ENCODE results near the gene INS. TPM values are rescaled to one million over a fixed set of nuclear protein-coding genes. Genes with fewer than 3 reads are reported as not detected.

The INS gene
- total RNA-seq, 1 donor, result not detected

- no peak for DNase-seq (ENCODE audit: low read depth)
- TF ChIP-seq CTCF (IDR thresholded peaks at IDR 0.05; ENCODE audit: insufficient read depth, low read length), result no peak
- H3K4me3 ChIP-seq (ENCODE audit: low read depth, low read length), result no peak overlapping the region
These were observed 25.9 kb downstream of the INS start for GRCh38 chr11:2135018-2135569.

- no peak overlapping the region for H3K4me3 ChIP-seq (ENCODE audit: low read depth, low read length)
- no peak for DNase-seq (ENCODE audit: low read depth)
- TF ChIP-seq CTCF (IDR thresholded peaks at IDR 0.05; ENCODE audit: insufficient read depth, low read length), result no peak
These were observed 26.7 kb downstream of the INS start for GRCh38 chr11:2134022-2135010.

GRCh38 chr11:2133241-2134021 lies 27.6 kb downstream of the INS start:
- no peak for DNase-seq (ENCODE audit: low read depth)
- no peak overlapping the region for H3K4me3 ChIP-seq (ENCODE audit: low read depth, low read length)
- no peak for TF ChIP-seq CTCF (IDR thresholded peaks at IDR 0.05; ENCODE audit: insufficient read depth, low read length)

GRCh38 chr11:2132874-2133240 lies 28.2 kb downstream of the INS start:
- DNase-seq (ENCODE audit: low read depth), result no peak
- no peak overlapping the region for H3K4me3 ChIP-seq (ENCODE audit: low read depth, low read length)
- TF ChIP-seq CTCF (IDR thresholded peaks at IDR 0.05; ENCODE audit: insufficient read depth, low read length), result no peak

- TF ChIP-seq CTCF (IDR thresholded peaks at IDR 0.05; ENCODE audit: insufficient read depth, low read length), result no peak
- no peak for DNase-seq (ENCODE audit: low read depth)
- H3K4me3 ChIP-seq (ENCODE audit: low read depth, low read length), result no peak overlapping the region
These were observed 28.8 kb downstream of the INS start for GRCh38 chr11:2132246-2132645.

GRCh38 chr11:2131371-2132236 lies 29.4 kb downstream of the INS start:
- no peak for DNase-seq (ENCODE audit: low read depth)
- TF ChIP-seq CTCF (IDR thresholded peaks at IDR 0.05; ENCODE audit: insufficient read depth, low read length), result no peak
- no peak overlapping the region for H3K4me3 ChIP-seq (ENCODE audit: low read depth, low read length)
